K562 (cell line): ENCODE results near the gene SSBP2. TPM values are rescaled to one million over a fixed set of nuclear protein-coding genes. Genes with fewer than 3 reads are reported as not detected.

Source experiments
- ASH1L ChIP-seq: fragments of 450-650 bp; IDR thresholded peaks from 2 replicates; pipeline ENCODE4 v1.6.1; 2018; ENCODE audit warnings: borderline replicate concordance, mild to moderate bottlenecking, low read depth; ENCODE audit not compliant: partially characterized antibody
- DNMT1 ChIP-seq: fragments of 450-650 bp; IDR thresholded peaks from 2 replicates; pipeline ENCODE4 v1.6.1; 2016; ENCODE audit warnings: antibody characterized with exemption, mild to moderate bottlenecking
- MCM2 ChIP-seq: fragments of 450-650 bp; IDR thresholded peaks from 2 replicates; pipeline ENCODE4 v1.6.1; 2017; ENCODE audit warnings: low read depth, mild to moderate bottlenecking
- MYC ChIP-seq, 2 experiments: fragments of 250-450 bp in 1 of 2; sonication (Bioruptor Pico) in 1 of 2; IDR thresholded peaks; 2 replicates each; pipeline versions ENCODE4 v1.5.1 to v1.6.1; 2012 to 2021; ENCODE audit warnings: low read depth in 2 of 2, borderline replicate concordance in 1 of 2, improper control_type of control experiment in 1 of 2, low read length in 1 of 2, mild to moderate bottlenecking in 1 of 2, moderate library complexity in 1 of 2
- RB1 ChIP-seq: fragments of 450-650 bp; IDR thresholded peaks from 2 replicates; pipeline ENCODE4 v1.6.1; 2017; ENCODE audit warnings: low read depth, mild to moderate bottlenecking
- SMARCA5 ChIP-seq: fragments of 450-650 bp; IDR thresholded peaks from 2 replicates; pipeline ENCODE4 v1.6.1; 2016
- STAT6 ChIP-seq: sonication (generic); formaldehyde crosslinking; IDR thresholded peaks from 2 replicates; pipeline ENCODE4 v1.8.1; 2023; ENCODE audit warnings: mild to moderate bottlenecking, missing genetic modification reagents
- TCF3 ChIP-seq: sonication (generic); formaldehyde crosslinking; IDR thresholded peaks from 2 replicates; pipeline ENCODE4 v1.4.0; 2020; ENCODE audit warnings: mild to moderate bottlenecking, missing genetic modification reagents
- ZNF354B ChIP-seq: fragments of 250-450 bp; sonication (Bioruptor Pico); IDR thresholded peaks from 2 replicates; pipeline ENCODE4 v1.4.0; 2020
- ZNF507 ChIP-seq: conservative IDR thresholded peaks from 2 replicates; pipeline ENCODE4 v1.6.1; 2017; ENCODE audit warnings: missing genetic modification characterization, missing compliant biosample characterization
- ZNF592 ChIP-seq: fragments of 450-650 bp; IDR thresholded peaks from 2 replicates; pipeline ENCODE4 v1.6.1; 2017; ENCODE audit warnings: antibody characterized with exemption, mild to moderate bottlenecking
- ZNF668 ChIP-seq: fragments of 250-450 bp; sonication (Bioruptor Pico); IDR thresholded peaks from 2 replicates; pipeline ENCODE4 v1.8.0; 2022; ENCODE audit warnings: mild to moderate bottlenecking, inconsistent platforms
- polyA plus RNA-seq, 8 experiments: library from polyadenylated mRNA; depleted of rRNA in 4 of 8; stranded (reverse) in 5 of 8; unstranded in 3 of 8; fragments of >200 nt; fragmentation: Nextera tagmentation in 2 of 8; fragmentation: Illumina TruSeq in 1 of 8; extraction: Ambion mirVana in 2 of 8; extraction: Trizol in 1 of 8; gene quantifications; 2 replicates each; pipeline versions ENCODE4 v1.2.1 to v1.2.3, GENCODE V29; 2011 to 2014; ENCODE audit warnings: inconsistent platforms in 1 of 8, missing spikeins in 1 of 8
- total RNA-seq, 7 experiments: library from RNA; depleted of rRNA in 6 of 7; stranded (reverse); fragments of >200 nt in 6 of 7; fragmentation: Illumina TruSeq in 2 of 7; extraction: Trizol in 2 of 7; gene quantifications; 2 replicates each; pipeline versions ENCODE4 v1.2.1 to v1.2.3, GENCODE V29; 2011 to 2021; ENCODE audit warnings: low replicate concordance in 1 of 7
- TF ChIP-seq, protein P1 (sequence below): fragments of 250-450 bp; sonication (Bioruptor Pico); IDR thresholded peaks from 2 replicates; pipeline ENCODE4 v1.8.0; 2021; ENCODE audit warnings: borderline replicate concordance, mild to moderate bottlenecking, moderate library complexity; ENCODE audit not compliant: poor library complexity, severe bottlenecking
- TF ChIP-seq, protein P2 (sequence below): fragments of 450-650 bp; IDR thresholded peaks from 2 replicates; pipeline ENCODE4 v1.6.1; 2016; ENCODE audit warnings: missing biosample characterization, missing genetic modification characterization
- TF ChIP-seq, protein P3 (sequence below): sonication (generic); formaldehyde crosslinking; IDR thresholded peaks from 2 replicates; pipeline ENCODE4 v1.5.0; 2020; ENCODE audit warnings: missing genetic modification reagents
- TF ChIP-seq, protein P4 (sequence below): sonication (generic); formaldehyde crosslinking; IDR thresholded peaks from 2 replicates; pipeline ENCODE4 v1.8.0; 2022; ENCODE audit warnings: missing genetic modification reagents, mild to moderate bottlenecking, moderate library complexity, borderline replicate concordance

Gene SSBP2
- total and polyA plus RNA-seq, 9 of the 15 experiments (the other 6 are each of a cell fraction or from before 2014, with no cell fraction given), result 22.3 to 133 (median 42.1) TPM

- TF ChIP-seq STAT6 (CRISPR knock-in tag) (no peak), ZNF507 (tag) (no peak), DNMT1 (no peak), ZNF592 (peak; percentile 73), TCF3 (CRISPR knock-in tag) (no peak; the same call in 1 of the 2 replicates), MYC (IDR thresholded peaks at IDR 0.05; ENCODE audit: low read depth, low read length) (peak; percentile 61), MYC (CRISPR knock-in tag; IDR thresholded peaks at IDR 0.05; ENCODE audit: borderline replicate concordance, low read depth) (no peak), SMARCA5 (peak; percentile 23; the same call in 1 of the 2 replicates), MCM2 (no peak), RB1 (peak; percentile 91), ZNF668 (CRISPR knock-in tag) (no peak), ASH1L (no peak), ZNF354B (CRISPR knock-in tag) (no peak)
- TF ChIP-seq, protein P1, sequence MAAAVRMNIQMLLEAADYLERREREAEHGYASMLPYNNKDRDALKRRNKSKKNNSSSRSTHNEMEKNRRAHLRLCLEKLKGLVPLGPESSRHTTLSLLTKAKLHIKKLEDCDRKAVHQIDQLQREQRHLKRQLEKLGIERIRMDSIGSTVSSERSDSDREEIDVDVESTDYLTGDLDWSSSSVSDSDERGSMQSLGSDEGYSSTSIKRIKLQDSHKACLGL (CRISPR knock-in tag), result no peak
- TF ChIP-seq, protein P2, sequence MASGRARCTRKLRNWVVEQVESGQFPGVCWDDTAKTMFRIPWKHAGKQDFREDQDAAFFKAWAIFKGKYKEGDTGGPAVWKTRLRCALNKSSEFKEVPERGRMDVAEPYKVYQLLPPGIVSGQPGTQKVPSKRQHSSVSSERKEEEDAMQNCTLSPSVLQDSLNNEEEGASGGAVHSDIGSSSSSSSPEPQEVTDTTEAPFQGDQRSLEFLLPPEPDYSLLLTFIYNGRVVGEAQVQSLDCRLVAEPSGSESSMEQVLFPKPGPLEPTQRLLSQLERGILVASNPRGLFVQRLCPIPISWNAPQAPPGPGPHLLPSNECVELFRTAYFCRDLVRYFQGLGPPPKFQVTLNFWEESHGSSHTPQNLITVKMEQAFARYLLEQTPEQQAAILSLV (tag), result no peak
- TF ChIP-seq, protein P3, sequence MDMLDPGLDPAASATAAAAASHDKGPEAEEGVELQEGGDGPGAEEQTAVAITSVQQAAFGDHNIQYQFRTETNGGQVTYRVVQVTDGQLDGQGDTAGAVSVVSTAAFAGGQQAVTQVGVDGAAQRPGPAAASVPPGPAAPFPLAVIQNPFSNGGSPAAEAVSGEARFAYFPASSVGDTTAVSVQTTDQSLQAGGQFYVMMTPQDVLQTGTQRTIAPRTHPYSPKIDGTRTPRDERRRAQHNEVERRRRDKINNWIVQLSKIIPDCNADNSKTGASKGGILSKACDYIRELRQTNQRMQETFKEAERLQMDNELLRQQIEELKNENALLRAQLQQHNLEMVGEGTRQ (CRISPR knock-in tag), result no peak
- TF ChIP-seq, protein P4, sequence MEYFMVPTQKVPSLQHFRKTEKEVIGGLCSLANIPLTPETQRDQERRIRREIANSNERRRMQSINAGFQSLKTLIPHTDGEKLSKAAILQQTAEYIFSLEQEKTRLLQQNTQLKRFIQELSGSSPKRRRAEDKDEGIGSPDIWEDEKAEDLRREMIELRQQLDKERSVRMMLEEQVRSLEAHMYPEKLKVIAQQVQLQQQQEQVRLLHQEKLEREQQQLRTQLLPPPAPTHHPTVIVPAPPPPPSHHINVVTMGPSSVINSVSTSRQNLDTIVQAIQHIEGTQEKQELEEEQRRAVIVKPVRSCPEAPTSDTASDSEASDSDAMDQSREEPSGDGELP, result peak; percentile 94
Observed at GRCh38 chr5:81751009-81751835, at the start of gene SSBP2 (continued).
